Activated CD8-positive, alpha-beta memory T cell treated with anti-CD3 and anti-CD28 coated beads, Interleukin-2, amount 10 ng/mL, durations not matched to agents 7 days and 5 days (primary cell): ENCODE measurements around the gene CYP4V2. TPM values are rescaled to one million over a fixed set of nuclear protein-coding genes. Genes with fewer than 3 reads are reported as not detected.

Source experiments
- ATAC-seq: fragments of 150-1000 bp; cut with Tn5 transposase; one replicate; pipeline ENCODE4 v1.10.0; 2021; ENCODE audit warnings: moderate library complexity
- CTCF ChIA-PET: fragments of 350-600 bp; sonication (Branson Sonifier 250); formaldehyde crosslinking; loops from one replicate; lab custom pipeline; 2021; ENCODE audit warnings: antibody characterized with exemption; lab: Charles Lee
- DNase-seq: peaks from one replicate; pipeline ENCODE4 v3.0.0-alpha.2; 2020
- H3K27ac Mint-ChIP-seq: one replicate; pipeline ENCODE4 v1.8.0; 2021; ENCODE audit warnings: mild to moderate bottlenecking, mixed read lengths
- H3K27me3 Mint-ChIP-seq: one replicate; pipeline ENCODE4 v1.8.0; 2021; ENCODE audit warnings: mixed read lengths
- H3K36me3 Mint-ChIP-seq: one replicate; pipeline ENCODE4 v1.8.0; 2021; ENCODE audit warnings: mild to moderate bottlenecking, mixed read lengths
- H3K4me1 Mint-ChIP-seq: one replicate; pipeline ENCODE4 v1.8.0; 2021; ENCODE audit warnings: mixed read lengths
- H3K4me3 Mint-ChIP-seq: one replicate; pipeline ENCODE4 v1.8.0; 2021; ENCODE audit warnings: mild to moderate bottlenecking, moderate library complexity, mixed read lengths
- H3K9me3 Mint-ChIP-seq: one replicate; pipeline ENCODE4 v1.8.0; 2022; ENCODE audit warnings: low read depth, mixed read lengths
- total RNA-seq, 2 experiments: library from RNA; stranded (reverse); gene quantifications; one replicate each; pipeline ENCODE4 v1.2.3, GENCODE V29; 2021

Gene CYP4V2
- total RNA-seq, 2 experiments from 2014 or later = 10.3 to 14.6 TPM

DNA sequence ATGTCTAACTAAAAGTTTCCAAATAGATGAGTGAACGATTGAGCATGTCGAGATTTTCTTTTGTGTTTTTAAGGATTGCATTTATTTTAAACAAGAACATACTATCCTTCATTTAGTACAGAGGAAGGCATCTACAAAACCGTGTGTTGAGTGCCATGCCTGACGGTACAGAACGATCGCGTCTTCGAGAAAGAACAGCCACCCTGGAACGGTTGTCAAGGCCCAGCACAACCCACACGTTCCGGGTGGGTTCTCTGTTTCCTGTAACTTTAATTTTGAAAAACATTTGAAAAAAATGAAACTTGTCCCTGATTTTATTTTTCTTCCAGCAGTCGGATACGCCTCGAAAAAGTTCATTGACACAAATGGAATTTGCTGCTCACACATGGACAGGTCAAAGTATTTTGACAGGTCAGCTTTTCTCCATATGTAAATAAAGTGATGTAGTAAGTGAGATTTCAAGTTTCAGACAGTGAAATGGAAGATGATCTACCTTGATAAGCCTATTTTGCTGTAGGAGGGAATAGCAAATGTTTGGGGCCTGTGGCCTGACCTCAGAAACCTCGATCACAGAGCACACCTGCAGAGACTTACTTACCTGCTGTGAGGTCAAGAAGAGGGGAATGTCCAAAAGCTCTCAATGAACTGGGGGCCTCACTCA lies 24.4 kb upstream of the CYP4V2 start:
- CTCF ChIA-PET = no interaction called here
- Mint-ChIP-seq H3K4me3 (no peak overlapping the region), H3K4me1 (no peaks in the 10 kb centered on the region), H3K36me3 (no peaks in the 10 kb centered on the region), H3K9me3 (no peaks in the 10 kb centered on the region), H3K27me3 (no peaks in the 10 kb centered on the region), H3K27ac (no peak overlapping the region)
- ATAC-seq (no peak), DNase-seq (no peak)

GRCh38 chr4:186167605-186168004 lies 23.8 kb upstream of the CYP4V2 start:
- Mint-ChIP-seq H3K9me3 (no peaks in the 10 kb centered on the region), H3K4me3 (no peak overlapping the region), H3K27me3 (no peaks in the 10 kb centered on the region), H3K36me3 (no peaks in the 10 kb centered on the region), H3K27ac (no peak overlapping the region), H3K4me1 (no peaks in the 10 kb centered on the region)
- CTCF ChIA-PET = no interaction called here
- DNase-seq (no peak), ATAC-seq (no peak)

- H3K27me3 Mint-ChIP-seq = no peaks in the 10 kb centered on the region
- no peak overlapping the region for H3K4me3 Mint-ChIP-seq
- no peaks in the 10 kb centered on the region for H3K36me3 Mint-ChIP-seq
- DNase-seq (no peak), ATAC-seq (no peak)
- no peaks in the 10 kb centered on the region for H3K4me1 Mint-ChIP-seq
- no peaks in the 10 kb centered on the region for H3K9me3 Mint-ChIP-seq
- CTCF ChIA-PET = no interaction called here
- H3K27ac Mint-ChIP-seq = no peak overlapping the region
Measured at GRCh38 chr4:186168750-186169149, 22.6 kb upstream of the CYP4V2 start.

DNA sequence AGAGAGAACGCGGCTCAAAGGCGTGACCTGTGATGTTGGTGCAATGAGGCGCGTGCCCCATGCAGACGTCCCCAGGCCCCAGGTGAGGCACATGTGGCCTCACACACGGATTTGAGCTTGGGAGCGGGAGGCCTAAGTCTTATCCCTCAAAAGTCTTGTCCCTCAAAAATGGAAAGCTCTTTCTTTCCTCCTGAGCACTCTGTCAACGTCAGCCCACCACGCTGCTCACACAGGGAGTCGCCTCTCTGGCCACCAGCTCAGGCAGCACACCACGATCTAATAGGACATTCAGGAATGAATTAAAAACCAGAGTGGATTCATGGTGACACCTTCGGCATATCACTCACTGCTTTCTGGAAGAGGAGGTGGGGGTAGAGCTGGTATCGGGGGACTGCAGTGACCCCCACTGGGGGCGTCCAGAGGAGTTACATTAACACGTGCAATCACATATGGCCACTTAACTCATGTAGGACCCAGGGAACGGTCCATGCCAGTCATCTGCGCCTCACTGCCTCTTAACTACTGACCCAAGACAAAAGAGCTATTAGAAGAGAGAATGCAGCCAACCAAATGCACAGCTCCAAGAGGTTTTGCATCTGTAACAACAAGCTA lies 21.9 kb upstream of the CYP4V2 start:
- Mint-ChIP-seq H3K36me3 (no peaks in the 10 kb centered on the region), H3K27me3 (no peaks in the 10 kb centered on the region), H3K9me3 (no peaks in the 10 kb centered on the region), H3K27ac (no peak overlapping the region), H3K4me3 (no peak overlapping the region), H3K4me1 (no peaks in the 10 kb centered on the region)
- CTCF ChIA-PET = no interaction called here
- DNase-seq (no peak), ATAC-seq (no peak)

- Mint-ChIP-seq H3K9me3 (no peaks in the 10 kb centered on the region), H3K27me3 (no peaks in the 10 kb centered on the region), H3K36me3 (no peaks in the 10 kb centered on the region), H3K27ac (no peak overlapping the region), H3K4me1 (no peaks in the 10 kb centered on the region), H3K4me3 (no peak overlapping the region)
- ATAC-seq (no peak), DNase-seq (no peak)
- CTCF ChIA-PET = no interaction called here
Measured at GRCh38 chr4:186169945-186170802, 21.2 kb upstream of the CYP4V2 start.

DNA sequence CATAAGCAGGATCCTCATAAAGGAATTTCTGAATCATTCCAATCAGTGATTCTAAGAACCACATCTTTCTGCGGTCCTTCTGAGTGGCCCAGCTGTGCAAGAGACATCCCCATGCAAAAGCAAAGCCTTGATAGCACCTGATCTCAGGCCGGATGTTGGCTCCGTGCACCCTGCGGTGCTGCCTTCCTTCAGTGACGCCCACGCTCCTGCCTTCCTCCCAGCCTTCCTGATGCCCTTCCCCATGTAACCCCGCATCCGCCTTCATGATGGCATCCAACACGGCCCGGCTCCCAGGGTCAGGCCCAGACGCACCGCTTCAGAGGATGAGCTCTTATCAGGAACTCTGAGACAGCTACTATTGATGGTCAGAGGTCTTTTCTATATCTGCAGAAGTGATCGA lies 20.4 kb upstream of the CYP4V2 start:
- Mint-ChIP-seq H3K4me1 (no peaks in the 10 kb centered on the region), H3K27me3 (no peaks in the 10 kb centered on the region), H3K27ac (no peak overlapping the region), H3K36me3 (no peaks in the 10 kb centered on the region), H3K4me3 (no peak overlapping the region), H3K9me3 (no peaks in the 10 kb centered on the region)
- no peak for DNase-seq
- CTCF ChIA-PET = interaction anchor here (0.9 kb wide), 1 partner anchor 18 kb away, joined by 3 read pairs; no protein-coding TSS in a partner anchor
- ATAC-seq = no peak

- H3K27ac Mint-ChIP-seq = no peak overlapping the region
- H3K4me3 Mint-ChIP-seq = no peak overlapping the region
- DNase-seq (no peak), ATAC-seq (no peak)
- no peaks in the 10 kb centered on the region for H3K9me3 Mint-ChIP-seq
- CTCF ChIA-PET = no interaction called here
- peaks cover 4% of the 10 kb centered on the region for H3K27me3 Mint-ChIP-seq
- no peaks in the 10 kb centered on the region for H3K36me3 Mint-ChIP-seq
- H3K4me1 Mint-ChIP-seq = no peaks in the 10 kb centered on the region
Measured at GRCh38 chr4:186172546-186172945, 18.8 kb upstream of the CYP4V2 start.

- DNase-seq (no peak), ATAC-seq (no peak)
- H3K36me3 Mint-ChIP-seq = no peaks in the 10 kb centered on the region
- H3K27me3 Mint-ChIP-seq = peaks cover 21% of the 10 kb centered on the region
- no peak overlapping the region for H3K27ac Mint-ChIP-seq
- CTCF ChIA-PET = no interaction called here
- no peak overlapping the region for H3K4me3 Mint-ChIP-seq
- peaks cover 22% of the 10 kb centered on the region for H3K4me1 Mint-ChIP-seq
- H3K9me3 Mint-ChIP-seq = no peaks in the 10 kb centered on the region
Measured at GRCh38 chr4:186188107-186188506, 3.3 kb upstream of the CYP4V2 start.

GRCh38 chr4:186189656-186190055 lies 1.7 kb upstream of the CYP4V2 start:
- no peak for ATAC-seq

DNA sequence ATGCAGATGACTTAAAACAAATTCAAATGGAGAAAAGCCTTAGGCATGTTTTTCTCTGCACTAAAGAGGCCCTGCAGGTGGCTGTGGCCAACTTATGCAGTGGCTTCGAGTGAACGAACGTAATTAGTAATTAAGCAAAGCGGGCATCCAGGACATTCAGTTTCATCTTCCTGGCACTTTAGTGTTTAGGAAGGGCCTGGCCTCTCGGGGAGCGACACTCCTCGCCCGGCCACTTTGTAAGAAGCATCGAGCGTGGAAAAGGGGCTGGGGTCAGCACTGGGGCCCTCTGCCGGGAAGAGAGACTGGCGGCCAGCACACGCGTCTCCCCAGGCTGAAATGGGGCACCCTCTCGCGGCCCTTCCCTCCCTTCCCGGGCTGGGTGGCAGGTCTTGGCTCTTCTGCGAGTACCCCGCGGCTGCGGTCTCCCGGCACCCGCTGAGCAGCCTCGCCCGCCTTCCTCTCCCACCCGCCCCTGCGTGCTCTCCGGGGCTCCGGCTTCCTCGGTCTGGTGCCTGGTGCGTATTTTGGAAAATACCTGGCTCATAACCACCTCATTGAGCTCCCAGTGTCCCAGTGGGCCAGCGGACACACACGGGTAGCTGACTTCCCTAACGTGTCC lies 677 bp upstream of the CYP4V2 start:
- no peaks in the 10 kb centered on the region for H3K9me3 Mint-ChIP-seq
- peaks cover 24% of the 10 kb centered on the region for H3K4me1 Mint-ChIP-seq
- CTCF ChIA-PET = interaction anchor here (0.8 to 3.2 kb wide), 4 partner anchors 11 to 53 kb away, joined by 3 to 15 read pairs (median 4); no protein-coding TSS in a partner anchor
- ATAC-seq = peak; percentile 34
- peak overlapping the region; percentile 84 for H3K4me3 Mint-ChIP-seq
- H3K27me3 Mint-ChIP-seq = peaks cover 3% of the 10 kb centered on the region
- H3K36me3 Mint-ChIP-seq = peaks cover 8% of the 10 kb centered on the region
- peak; percentile 62 for DNase-seq
- peak overlapping the region; percentile 90 for H3K27ac Mint-ChIP-seq

More at GRCh38 chr4:186189656-186190055, 1.7 kb upstream of the CYP4V2 start:
- Mint-ChIP-seq H3K9me3 (no peaks in the 10 kb centered on the region), H3K4me3 (peak overlapping the region; percentile 84), H3K36me3 (no peaks in the 10 kb centered on the region), H3K27ac (no peak overlapping the region), H3K4me1 (peaks cover 24% of the 10 kb centered on the region), H3K27me3 (peaks cover 8% of the 10 kb centered on the region)
- CTCF ChIA-PET = no interaction called here
- DNase-seq = no peak

GRCh38 chr4:186192066-186192612 lies 772 bp downstream of the CYP4V2 start:
- ATAC-seq = no peak
- Mint-ChIP-seq H3K9me3 (no peaks in the 10 kb centered on the region), H3K36me3 (peaks cover 16% of the 10 kb centered on the region), H3K27me3 (no peaks in the 10 kb centered on the region), H3K4me1 (peaks cover 24% of the 10 kb centered on the region), H3K4me3 (peak overlapping the region; percentile 90), H3K27ac (peak overlapping the region; percentile 91)
- CTCF ChIA-PET = interaction anchor here (1.1 to 3.2 kb wide), 5 partner anchors 10 to 124 kb away, joined by 3 to 15 read pairs (median 4); no protein-coding TSS in a partner anchor
- DNase-seq = peak; percentile 61

- Mint-ChIP-seq H3K4me1 (peaks cover 24% of the 10 kb centered on the region), H3K9me3 (no peaks in the 10 kb centered on the region), H3K27me3 (no peaks in the 10 kb centered on the region), H3K36me3 (peaks cover 16% of the 10 kb centered on the region), H3K4me3 (no peak overlapping the region), H3K27ac (no peak overlapping the region)
- CTCF ChIA-PET = interaction anchor here (3.2 kb wide), 1 partner anchor 8 kb away, joined by 15 read pairs; no protein-coding TSS in a partner anchor
- ATAC-seq (no peak), DNase-seq (no peak)
Measured at GRCh38 chr4:186193851-186194250, 2.5 kb downstream of the CYP4V2 start.

DNA sequence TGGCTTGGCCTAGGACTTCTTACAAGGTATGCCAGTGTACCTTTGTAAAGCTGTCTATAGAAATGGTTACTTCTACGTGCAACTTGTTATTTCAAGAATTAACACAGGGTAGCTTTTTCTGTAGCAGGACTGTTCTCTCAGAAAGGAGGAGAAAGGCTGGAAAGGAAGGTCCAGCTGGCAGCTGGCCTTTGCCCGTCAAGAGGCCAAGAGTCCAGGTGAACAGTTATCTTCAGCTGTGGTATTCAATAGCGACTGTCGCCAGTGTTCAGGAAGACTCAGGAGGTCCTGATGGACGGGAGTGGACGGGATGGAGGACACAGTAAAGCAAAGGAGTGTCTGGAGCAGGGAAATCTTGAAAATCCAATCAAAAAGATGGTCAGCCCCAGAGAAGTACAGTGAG lies 4.7 kb downstream of the CYP4V2 start:
- CTCF ChIA-PET = no interaction called here
- H3K27ac Mint-ChIP-seq = no peak overlapping the region
- ATAC-seq (no peak), DNase-seq (no peak)
- peaks cover 16% of the 10 kb centered on the region for H3K36me3 Mint-ChIP-seq
- no peaks in the 10 kb centered on the region for H3K27me3 Mint-ChIP-seq
- no peak overlapping the region for H3K4me3 Mint-ChIP-seq
- H3K9me3 Mint-ChIP-seq = no peaks in the 10 kb centered on the region
- peaks cover 12% of the 10 kb centered on the region for H3K4me1 Mint-ChIP-seq
